Activated T-cell treated with anti-CD3 and anti-CD28 coated beads, Interleukin-2, amount 50 U/mL, for 24 hours (primary cell): Measurements from ENCODE around the gene RNLS.

Experiments used
- DNase-seq: peaks from one replicate; pipeline ENCODE4 v3.0.0-alpha.2; 2020
- H3K27ac Mint-ChIP-seq: 2 replicates; pipeline ENCODE4 v1.8.0; 2020; ENCODE audit warnings: mild to moderate bottlenecking, mixed read lengths
- H3K27me3 Mint-ChIP-seq: 2 replicates; pipeline ENCODE4 v1.8.0; 2020; ENCODE audit warnings: mixed read lengths
- H3K36me3 Mint-ChIP-seq: 2 replicates; pipeline ENCODE4 v1.8.0; 2020; ENCODE audit warnings: low read depth, mixed read lengths
- H3K4me1 Mint-ChIP-seq: 2 replicates; pipeline ENCODE4 v1.8.0; 2020; ENCODE audit warnings: low read depth, mixed read lengths
- H3K4me3 Mint-ChIP-seq: 2 replicates; pipeline ENCODE4 v1.8.0; 2020; ENCODE audit warnings: mild to moderate bottlenecking, moderate library complexity, mixed read lengths
- H3K9me3 Mint-ChIP-seq: 2 replicates; pipeline ENCODE4 v1.8.0; 2020; ENCODE audit warnings: mixed read lengths

The RNLS gene

DNA sequence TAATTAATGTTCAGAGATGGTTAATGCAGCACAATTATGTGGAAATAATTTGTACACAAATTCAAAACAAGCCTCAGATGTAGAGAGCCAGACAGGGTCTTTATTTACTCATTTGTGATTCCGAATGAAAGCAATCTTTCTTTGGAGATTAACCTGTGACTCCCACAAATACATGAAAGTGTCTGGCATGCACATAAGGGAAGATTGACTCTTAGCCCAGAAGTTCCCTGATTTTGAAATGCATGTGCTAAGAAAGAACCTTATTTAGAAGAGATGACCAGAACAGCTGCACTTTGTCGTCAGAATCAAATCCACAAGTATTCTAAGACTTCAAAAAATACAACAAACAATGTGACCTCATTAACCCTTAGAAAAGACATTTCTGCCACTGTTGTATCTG is 45.1 kb downstream of the RNLS start:
- H3K4me1 Mint-ChIP-seq: no peaks in the 10 kb centered on the region
- H3K27me3 Mint-ChIP-seq: no peaks in the 10 kb centered on the region
- no peak for DNase-seq
- no peaks in the 10 kb centered on the region for H3K9me3 Mint-ChIP-seq
- no peak overlapping the region for H3K4me3 Mint-ChIP-seq
- no peaks in the 10 kb centered on the region for H3K36me3 Mint-ChIP-seq
- H3K27ac Mint-ChIP-seq: no peak overlapping the region

- Mint-ChIP-seq H3K4me3 (no peak overlapping the region), H3K9me3 (no peaks in the 10 kb centered on the region), H3K27ac (no peak overlapping the region), H3K36me3 (no peaks in the 10 kb centered on the region), H3K4me1 (no peaks in the 10 kb centered on the region), H3K27me3 (no peaks in the 10 kb centered on the region)
- no peak for DNase-seq
Measured at GRCh38 chr10:88537322-88537721, 45.8 kb downstream of the RNLS start.

DNA sequence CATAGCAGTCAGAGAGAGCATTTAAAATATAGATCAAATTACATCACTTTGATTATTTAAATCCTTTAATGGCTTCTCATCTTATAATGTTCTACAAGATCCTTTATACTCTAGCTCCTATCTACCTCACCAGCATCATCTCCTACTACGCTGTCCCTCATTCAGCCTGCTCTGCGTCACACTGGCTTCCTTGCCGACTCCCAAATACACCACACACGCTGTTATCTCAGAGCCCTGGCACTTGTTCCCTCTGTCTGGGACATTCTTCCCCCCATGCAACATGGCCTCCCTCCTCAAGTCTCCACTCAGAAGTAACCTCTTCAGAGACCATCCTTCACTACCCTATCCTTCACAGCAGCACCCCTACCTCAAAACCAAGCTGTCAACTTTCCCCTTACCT is 46.7 kb downstream of the RNLS start:
- Mint-ChIP-seq H3K27me3 (no peaks in the 10 kb centered on the region), H3K36me3 (no peaks in the 10 kb centered on the region), H3K4me3 (no peak overlapping the region), H3K9me3 (no peaks in the 10 kb centered on the region), H3K4me1 (no peaks in the 10 kb centered on the region), H3K27ac (no peak overlapping the region)
- DNase-seq: no peak

DNA sequence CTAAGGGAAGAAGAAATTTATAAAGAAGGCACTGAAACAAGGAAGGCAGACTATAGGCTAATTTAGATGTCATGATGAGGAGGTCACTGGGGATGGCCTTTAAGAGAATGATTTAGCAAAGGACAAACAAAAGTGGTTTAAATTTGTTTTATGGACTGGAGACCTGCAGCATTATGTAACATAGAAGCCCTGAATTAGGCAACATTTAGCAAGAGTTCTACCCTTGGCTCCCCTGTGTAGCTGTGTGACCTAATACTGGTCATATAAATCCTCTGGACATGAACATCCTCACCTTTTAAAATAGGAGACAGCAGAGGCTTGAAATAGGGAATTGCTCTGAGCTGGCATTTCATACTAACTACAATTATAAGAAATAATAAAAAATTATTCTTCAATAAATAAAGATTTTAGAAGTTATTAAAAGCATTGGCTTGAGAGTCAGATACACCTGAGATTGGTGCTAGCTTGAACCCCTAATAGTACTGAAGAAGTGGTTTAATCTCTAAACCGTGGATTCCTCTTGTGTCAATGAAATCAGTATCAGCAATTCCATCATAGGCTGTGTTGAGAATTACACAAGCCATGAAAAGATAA is 48.9 kb downstream of the RNLS start:
- no peaks in the 10 kb centered on the region for H3K27me3 Mint-ChIP-seq
- H3K9me3 Mint-ChIP-seq: no peaks in the 10 kb centered on the region
- DNase-seq: no peak
- H3K4me1 Mint-ChIP-seq: no peaks in the 10 kb centered on the region
- no peak overlapping the region for H3K27ac Mint-ChIP-seq
- H3K4me3 Mint-ChIP-seq: no peak overlapping the region
- H3K36me3 Mint-ChIP-seq: no peaks in the 10 kb centered on the region

GRCh38 chr10:88531392-88532052 is 51.6 kb downstream of the RNLS start:
- no peak overlapping the region for H3K27ac Mint-ChIP-seq
- no peaks in the 10 kb centered on the region for H3K9me3 Mint-ChIP-seq
- H3K4me3 Mint-ChIP-seq: no peak overlapping the region
- DNase-seq: no peak
- peaks cover 1% of the 10 kb centered on the region for H3K4me1 Mint-ChIP-seq
- H3K36me3 Mint-ChIP-seq: no peaks in the 10 kb centered on the region
- H3K27me3 Mint-ChIP-seq: no peaks in the 10 kb centered on the region

GRCh38 chr10:88530629-88531391 is 52.3 kb downstream of the RNLS start:
- Mint-ChIP-seq H3K4me3 (no peak overlapping the region), H3K4me1 (peaks cover 1% of the 10 kb centered on the region), H3K9me3 (no peaks in the 10 kb centered on the region), H3K27ac (no peak overlapping the region), H3K36me3 (no peaks in the 10 kb centered on the region), H3K27me3 (no peaks in the 10 kb centered on the region)
- no peak for DNase-seq

- no peaks in the 10 kb centered on the region for H3K9me3 Mint-ChIP-seq
Measured at GRCh38 chr10:88530093-88530492, 53.0 kb downstream of the RNLS start.

GRCh38 chr10:88528806-88529570 is 54.1 kb downstream of the RNLS start:
- H3K4me1 Mint-ChIP-seq: peaks cover 1% of the 10 kb centered on the region
- no peaks in the 10 kb centered on the region for H3K9me3 Mint-ChIP-seq
- DNase-seq: no peak
- H3K4me3 Mint-ChIP-seq: no peak overlapping the region
- H3K36me3 Mint-ChIP-seq: no peaks in the 10 kb centered on the region
- H3K27ac Mint-ChIP-seq: no peak overlapping the region
- H3K27me3 Mint-ChIP-seq: no peaks in the 10 kb centered on the region

More at GRCh38 chr10:88530093-88530492, 53.0 kb downstream of the RNLS start:
- Mint-ChIP-seq H3K27me3 (no peaks in the 10 kb centered on the region), H3K36me3 (no peaks in the 10 kb centered on the region), H3K4me1 (peaks cover 1% of the 10 kb centered on the region), H3K27ac (no peak overlapping the region), H3K4me3 (no peak overlapping the region)
- DNase-seq: no peak

DNA sequence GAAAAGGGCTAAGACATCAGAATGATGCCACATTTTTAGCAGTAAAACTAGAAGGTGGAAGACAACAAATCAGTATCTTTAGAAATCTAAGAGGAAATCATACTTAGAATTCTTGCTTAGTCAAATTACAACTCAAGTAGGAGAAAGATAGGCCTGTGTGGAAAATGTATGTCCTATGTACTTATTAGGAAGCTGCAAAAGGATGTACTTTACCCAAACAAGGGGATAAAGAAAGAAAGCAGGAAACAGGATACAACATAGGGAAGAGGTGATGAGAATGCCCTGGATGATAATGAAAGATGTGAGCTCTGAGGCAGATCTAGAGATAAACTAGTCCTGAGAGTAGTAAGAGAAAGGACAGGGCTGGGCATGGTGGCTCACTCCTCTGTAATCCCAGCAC is 54.9 kb downstream of the RNLS start:
- Mint-ChIP-seq H3K27me3 (no peaks in the 10 kb centered on the region), H3K27ac (no peak overlapping the region), H3K9me3 (no peaks in the 10 kb centered on the region), H3K4me1 (peaks cover 1% of the 10 kb centered on the region), H3K36me3 (no peaks in the 10 kb centered on the region), H3K4me3 (no peak overlapping the region)
- DNase-seq: no peak

DNA sequence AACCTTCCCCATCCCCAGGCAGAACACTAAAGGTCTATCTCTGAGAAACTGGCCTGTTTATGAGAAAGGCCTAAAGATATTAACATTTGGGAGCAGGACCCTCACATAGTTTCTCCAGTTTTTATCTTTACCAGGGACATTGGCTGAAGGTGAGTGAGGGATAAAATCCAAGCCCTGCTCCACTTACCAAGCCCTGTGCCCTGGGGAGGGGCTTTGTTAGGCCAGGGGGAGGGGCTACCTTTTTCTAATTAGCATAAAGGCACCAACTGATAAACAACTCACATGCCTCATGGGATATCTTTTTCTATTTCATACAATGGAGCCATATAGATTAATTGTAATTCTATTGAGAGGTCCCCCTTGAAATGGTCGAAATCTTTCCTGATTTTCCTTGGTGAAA is 55.9 kb downstream of the RNLS start:
- Mint-ChIP-seq H3K4me3 (no peak overlapping the region), H3K27ac (no peak overlapping the region), H3K4me1 (peaks cover 1% of the 10 kb centered on the region), H3K9me3 (no peaks in the 10 kb centered on the region), H3K36me3 (no peaks in the 10 kb centered on the region), H3K27me3 (no peaks in the 10 kb centered on the region)
- DNase-seq: no peak

- no peaks in the 10 kb centered on the region for H3K27me3 Mint-ChIP-seq
- H3K4me1 Mint-ChIP-seq: peaks cover 1% of the 10 kb centered on the region
- H3K9me3 Mint-ChIP-seq: no peaks in the 10 kb centered on the region
- no peak for DNase-seq
- H3K4me3 Mint-ChIP-seq: no peak overlapping the region
- no peaks in the 10 kb centered on the region for H3K36me3 Mint-ChIP-seq
- no peak overlapping the region for H3K27ac Mint-ChIP-seq
Measured at GRCh38 chr10:88526501-88527105, 56.5 kb downstream of the RNLS start.

- no peak overlapping the region for H3K4me3 Mint-ChIP-seq
- no peak overlapping the region for H3K27ac Mint-ChIP-seq
- no peaks in the 10 kb centered on the region for H3K9me3 Mint-ChIP-seq
- H3K4me1 Mint-ChIP-seq: peaks cover 1% of the 10 kb centered on the region
- H3K27me3 Mint-ChIP-seq: no peaks in the 10 kb centered on the region
- DNase-seq: no peak
- no peaks in the 10 kb centered on the region for H3K36me3 Mint-ChIP-seq
Measured at GRCh38 chr10:88525371-88526069, 57.6 kb downstream of the RNLS start.

GRCh38 chr10:88523739-88524400 is 59.2 kb downstream of the RNLS start:
- peaks cover 1% of the 10 kb centered on the region for H3K4me1 Mint-ChIP-seq
- H3K27me3 Mint-ChIP-seq: no peaks in the 10 kb centered on the region
- no peak overlapping the region for H3K4me3 Mint-ChIP-seq
- H3K27ac Mint-ChIP-seq: no peak overlapping the region
- no peaks in the 10 kb centered on the region for H3K9me3 Mint-ChIP-seq
- DNase-seq: no peak
- H3K36me3 Mint-ChIP-seq: no peaks in the 10 kb centered on the region
